Muscle layer of colon (tissue), 2 donors: ENCODE measurements around the gene COL19A1.

ENCODE experiments used
- H3K27ac ChIP-seq: one replicate; pipeline ENCODE4 v1.7.0; 2013; ENCODE audit warnings: low read depth, mild to moderate bottlenecking, low read length, moderate library complexity
- H3K27me3 ChIP-seq, 2 donors: one replicate each; pipeline ENCODE4 v1.7.0; 2013; ENCODE audit warnings: low read length in 2 of 2, mild to moderate bottlenecking in 2 of 2; ENCODE audit not compliant: insufficient read depth in 2 of 2, control insufficient read depth in 1 of 2
- H3K36me3 ChIP-seq: one replicate; pipeline ENCODE4 v1.7.0; 2013; ENCODE audit warnings: mild to moderate bottlenecking, low read length; ENCODE audit not compliant: insufficient read depth
- H3K4me1 ChIP-seq: one replicate; pipeline ENCODE4 v1.7.0; 2013; ENCODE audit warnings: mild to moderate bottlenecking, low read length; ENCODE audit not compliant: insufficient read depth
- H3K4me3 ChIP-seq, 2 donors: one replicate each; pipeline ENCODE4 v1.7.0; 2013; ENCODE audit warnings: low read length in 2 of 2, low read depth in 1 of 2, mild to moderate bottlenecking in 1 of 2, moderate library complexity in 1 of 2
- H3K9ac ChIP-seq: one replicate; pipeline ENCODE4 v1.7.0; 2013; ENCODE audit warnings: low read length
- H3K9me3 ChIP-seq: one replicate; pipeline ENCODE4 v1.7.0; 2013; ENCODE audit warnings: mild to moderate bottlenecking, low read length
- donor health status: abdominal sarcoma.
- donor health status: Adenocarcinoma of cecum.

COL19A1 gene

GRCh38 chr6:70163795-70164194 is 297.4 kb downstream of the COL19A1 start:
- H3K4me1 ChIP-seq: no peaks in the 10 kb centered on the region
- no peaks in the 10 kb centered on the region for H3K9me3 ChIP-seq
- no peak overlapping the region for H3K4me3 ChIP-seq
- H3K36me3 ChIP-seq: no peaks in the 10 kb centered on the region
- H3K27ac ChIP-seq: no peak overlapping the region
- no peaks in the 10 kb centered on the region for H3K27me3 ChIP-seq
- H3K9ac ChIP-seq: no peak overlapping the region

- Histone ChIP-seq H3K9me3 (no peaks in the 10 kb centered on the region), H3K4me1 (no peaks in the 10 kb centered on the region), H3K9ac (no peak overlapping the region), H3K27ac (no peak overlapping the region), H3K27me3 (no peaks in the 10 kb centered on the region), H3K36me3 (no peaks in the 10 kb centered on the region), H3K4me3 (no peak overlapping the region)
Measured at GRCh38 chr6:70164556-70164955, 298.2 kb downstream of the COL19A1 start.

GRCh38 chr6:70166088-70166958 is 300.0 kb downstream of the COL19A1 start:
- H3K4me1 ChIP-seq: no peaks in the 10 kb centered on the region
- no peak overlapping the region for H3K27ac ChIP-seq
- H3K36me3 ChIP-seq: no peaks in the 10 kb centered on the region
- no peak overlapping the region for H3K9ac ChIP-seq
- H3K27me3 ChIP-seq: no peaks in the 10 kb centered on the region
- no peaks in the 10 kb centered on the region for H3K9me3 ChIP-seq
- H3K4me3 ChIP-seq: no peak overlapping the region

- Histone ChIP-seq H3K27me3 (no peaks in the 10 kb centered on the region), H3K9me3 (no peaks in the 10 kb centered on the region), H3K9ac (no peak overlapping the region), H3K36me3 (no peaks in the 10 kb centered on the region), H3K4me1 (no peaks in the 10 kb centered on the region), H3K27ac (no peak overlapping the region), H3K4me3 (no peak overlapping the region)
Measured at GRCh38 chr6:70168681-70169377, 302.5 kb downstream of the COL19A1 start.

GRCh38 chr6:70171236-70171635 is 304.9 kb downstream of the COL19A1 start:
- no peaks in the 10 kb centered on the region for H3K27me3 ChIP-seq

GRCh38 chr6:70172252-70172651 is 305.9 kb downstream of the COL19A1 start:
- Histone ChIP-seq H3K27ac (no peak overlapping the region), H3K4me3 (no peak overlapping the region), H3K36me3 (no peaks in the 10 kb centered on the region), H3K27me3 (no peaks in the 10 kb centered on the region), H3K9me3 (no peaks in the 10 kb centered on the region), H3K4me1 (no peaks in the 10 kb centered on the region), H3K9ac (no peak overlapping the region)

More at GRCh38 chr6:70171236-70171635, 304.9 kb downstream of the COL19A1 start:
- no peak overlapping the region for H3K27ac ChIP-seq
- no peak overlapping the region for H3K9ac ChIP-seq
- no peak overlapping the region for H3K4me3 ChIP-seq
- H3K36me3 ChIP-seq: no peaks in the 10 kb centered on the region
- H3K9me3 ChIP-seq: no peaks in the 10 kb centered on the region
- no peaks in the 10 kb centered on the region for H3K4me1 ChIP-seq

GRCh38 chr6:70175770-70176169 is 309.4 kb downstream of the COL19A1 start:
- Histone ChIP-seq H3K27ac (no peak overlapping the region), H3K4me1 (no peaks in the 10 kb centered on the region), H3K27me3 (no peaks in the 10 kb centered on the region), H3K9me3 (no peaks in the 10 kb centered on the region), H3K9ac (no peak overlapping the region), H3K4me3 (no peak overlapping the region), H3K36me3 (no peaks in the 10 kb centered on the region)

- Histone ChIP-seq H3K9ac (no peak overlapping the region), H3K27ac (no peak overlapping the region), H3K36me3 (no peaks in the 10 kb centered on the region), H3K4me3 (no peak overlapping the region), H3K9me3 (no peaks in the 10 kb centered on the region), H3K4me1 (no peaks in the 10 kb centered on the region), H3K27me3 (no peaks in the 10 kb centered on the region)
Measured at GRCh38 chr6:70176842-70177550, 310.6 kb downstream of the COL19A1 start.

- Histone ChIP-seq H3K4me3 (no peak overlapping the region), H3K4me1 (no peaks in the 10 kb centered on the region), H3K9ac (no peak overlapping the region), H3K27ac (no peak overlapping the region), H3K9me3 (no peaks in the 10 kb centered on the region), H3K36me3 (no peaks in the 10 kb centered on the region), H3K27me3 (no peaks in the 10 kb centered on the region)
Measured at GRCh38 chr6:70180183-70180900, 314.0 kb downstream of the COL19A1 start.

- Histone ChIP-seq H3K27ac (no peak overlapping the region), H3K4me1 (no peaks in the 10 kb centered on the region), H3K36me3 (no peaks in the 10 kb centered on the region), H3K9me3 (no peaks in the 10 kb centered on the region), H3K9ac (no peak overlapping the region), H3K4me3 (no peak overlapping the region), H3K27me3 (no peaks in the 10 kb centered on the region)
Measured at GRCh38 chr6:70180901-70181599, 314.7 kb downstream of the COL19A1 start.
